Measurements from ENCODE around the gene PGBD5. TPM values are rescaled to one million over a fixed set of nuclear protein-coding genes. Genes with fewer than 3 reads are reported as not detected.

The PGBD5 gene
- polyA plus RNA-seq, 3 donors: 0.44 TPM; not detected in 2

- no peaks in the 10 kb centered on the region for H3K27me3 ChIP-seq (ENCODE audit: control insufficient read depth in 2 of 2, insufficient read depth in 2 of 2, low read length in 2 of 2)
- H3K36me3 Mint-ChIP-seq: no peaks in the 10 kb centered on the region
- H3K9ac ChIP-seq (ENCODE audit: insufficient read depth, low read length, poor library complexity, severe bottlenecking): no peak overlapping the region
- H3K27ac ChIP-seq (ENCODE audit: low read depth in 1 of 2, low read length in 2 of 2): no peak overlapping the region
- H3K9me3 ChIP-seq (replicated peaks in 1 of 2; ENCODE audit: control insufficient read depth in 1 of 2, insufficient read depth in 1 of 2, low read length in 2 of 2): no peaks in the 10 kb centered on the region
- intact Hi-C loops (cut with micrococcal nuclease): no loop called here
- no peaks in the 10 kb centered on the region for H3K4me1 Mint-ChIP-seq
- H3K4me2 ChIP-seq (replicated peaks; ENCODE audit: extremely low read depth, low read length, poor library complexity, severe bottlenecking): no peak overlapping the region
- no peak overlapping the region for H2AFZ ChIP-seq (ENCODE audit: insufficient read depth, low read depth, low read length, poor library complexity, severe bottlenecking)
- no peaks in the 10 kb centered on the region for H3K36me3 ChIP-seq (replicated peaks in 1 of 2; ENCODE audit: control insufficient read depth in 1 of 2, insufficient read depth in 2 of 2, low read length in 2 of 2)
- no peak for DNase-seq
- TF ChIP-seq, protein P1, sequence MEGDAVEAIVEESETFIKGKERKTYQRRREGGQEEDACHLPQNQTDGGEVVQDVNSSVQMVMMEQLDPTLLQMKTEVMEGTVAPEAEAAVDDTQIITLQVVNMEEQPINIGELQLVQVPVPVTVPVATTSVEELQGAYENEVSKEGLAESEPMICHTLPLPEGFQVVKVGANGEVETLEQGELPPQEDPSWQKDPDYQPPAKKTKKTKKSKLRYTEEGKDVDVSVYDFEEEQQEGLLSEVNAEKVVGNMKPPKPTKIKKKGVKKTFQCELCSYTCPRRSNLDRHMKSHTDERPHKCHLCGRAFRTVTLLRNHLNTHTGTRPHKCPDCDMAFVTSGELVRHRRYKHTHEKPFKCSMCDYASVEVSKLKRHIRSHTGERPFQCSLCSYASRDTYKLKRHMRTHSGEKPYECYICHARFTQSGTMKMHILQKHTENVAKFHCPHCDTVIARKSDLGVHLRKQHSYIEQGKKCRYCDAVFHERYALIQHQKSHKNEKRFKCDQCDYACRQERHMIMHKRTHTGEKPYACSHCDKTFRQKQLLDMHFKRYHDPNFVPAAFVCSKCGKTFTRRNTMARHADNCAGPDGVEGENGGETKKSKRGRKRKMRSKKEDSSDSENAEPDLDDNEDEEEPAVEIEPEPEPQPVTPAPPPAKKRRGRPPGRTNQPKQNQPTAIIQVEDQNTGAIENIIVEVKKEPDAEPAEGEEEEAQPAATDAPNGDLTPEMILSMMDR (IDR thresholded peaks at IDR 0.05): no peak
- peaks cover 0 to 4% (median 3%) of the 10 kb centered on the region in 3 donors for H3K27me3 Mint-ChIP-seq (ENCODE audit: low read depth in 3 of 3)
- peaks cover 0 to 2% (median 0%) of the 10 kb centered on the region in 7 donors for H3K9me3 Mint-ChIP-seq
- 93% methylated on average over 3 of the region's 4 CpGs for WGBS (ENCODE audit: insufficient coverage)
- no peak overlapping the region for H3K27ac Mint-ChIP-seq
- no peaks in the 10 kb centered on the region for H3K4me1 ChIP-seq (ENCODE audit: control insufficient read depth in 1 of 2, insufficient read depth in 2 of 2, low read length in 2 of 2)
- no peak overlapping the region for H3K4me3 Mint-ChIP-seq
- H3K79me2 ChIP-seq (ENCODE audit: insufficient read depth, low read length): no peaks in the 10 kb centered on the region
- no peaks in the 10 kb centered on the region for H4K20me1 ChIP-seq (ENCODE audit: insufficient read depth, low read length)
- no peak overlapping the region for H3K4me3 ChIP-seq (replicated peaks in 1 of 3; ENCODE audit: low read depth in 2 of 3, low read length in 3 of 3)
These were observed 71.0 kb downstream of the PGBD5 start for GRCh38 chr1:230355128-230355527.

- no peaks in the 10 kb centered on the region for H3K36me3 ChIP-seq (replicated peaks in 1 of 2; ENCODE audit: control insufficient read depth in 1 of 2, insufficient read depth in 2 of 2, low read length in 2 of 2)
- H2AFZ ChIP-seq (ENCODE audit: insufficient read depth, low read depth, low read length, poor library complexity, severe bottlenecking): no peak overlapping the region
- no peak overlapping the region for H3K4me3 ChIP-seq (replicated peaks in 1 of 3; ENCODE audit: low read depth in 2 of 3, low read length in 3 of 3)
- H4K20me1 ChIP-seq (ENCODE audit: insufficient read depth, low read length): no peaks in the 10 kb centered on the region
- no peaks in the 10 kb centered on the region for H3K9me3 ChIP-seq (replicated peaks in 1 of 2; ENCODE audit: control insufficient read depth in 1 of 2, insufficient read depth in 1 of 2, low read length in 2 of 2)
- TF ChIP-seq, protein P1 (IDR thresholded peaks at IDR 0.05): no peak
- no peak overlapping the region for H3K9ac ChIP-seq (ENCODE audit: insufficient read depth, low read length, poor library complexity, severe bottlenecking)
- H3K79me2 ChIP-seq (ENCODE audit: insufficient read depth, low read length): no peaks in the 10 kb centered on the region
- H3K27me3 ChIP-seq (ENCODE audit: control insufficient read depth in 2 of 2, insufficient read depth in 2 of 2, low read length in 2 of 2): no peaks in the 10 kb centered on the region
- H3K4me1 ChIP-seq (ENCODE audit: control insufficient read depth in 1 of 2, insufficient read depth in 2 of 2, low read length in 2 of 2): no peaks in the 10 kb centered on the region
- Mint-ChIP-seq H3K4me3 (no peak overlapping the region), H3K27me3 (ENCODE audit: low read depth in 3 of 3) (peaks cover 0 to 5% (median 3%) of the 10 kb centered on the region in 3 donors), H3K9me3 (no peaks in the 10 kb centered on the region), H3K27ac (no peak overlapping the region), H3K4me1 (no peaks in the 10 kb centered on the region), H3K36me3 (no peaks in the 10 kb centered on the region)
- no peak for DNase-seq
- H3K27ac ChIP-seq (ENCODE audit: low read depth in 1 of 2, low read length in 2 of 2): no peak overlapping the region
- intact Hi-C loops (cut with micrococcal nuclease): no loop called here
- 60% methylated on average over 2 of the region's 4 CpGs for WGBS (ENCODE audit: insufficient coverage)
- H3K4me2 ChIP-seq (replicated peaks; ENCODE audit: extremely low read depth, low read length, poor library complexity, severe bottlenecking): no peak overlapping the region
These were observed 72.1 kb downstream of the PGBD5 start for GRCh38 chr1:230354005-230354404.

Data from CD14-positive monocyte (primary cell).